IgD-negative memory B cell (primary cell): ENCODE results near the gene PRAC2. TPM values are rescaled to one million over a fixed set of nuclear protein-coding genes. Genes with fewer than 3 reads are reported as not detected.

ENCODE experiments used
- polyA plus RNA-seq: library from polyadenylated mRNA; unstranded; fragments of 300-500 nt; fragmentation: Illumina TruSeq; gene quantifications from one replicate; pipeline ENCODE4 v1.2.3, GENCODE V29; 2021

PRAC2 gene
- polyA plus RNA-seq, 1 donor from 2014 or later: not detected

Other genes with a start within 250 kb of the PRAC2 start
- not detected for gene HOXB1, start 192.2 kb upstream of the PRAC2 start, polyA plus RNA-seq
- gene HOXB2, start 178.1 kb upstream of the PRAC2 start, polyA plus RNA-seq: 0.94 TPM
- 0.14 TPM for gene HOXB4, start 144.8 kb upstream of the PRAC2 start, polyA plus RNA-seq
- gene HOXB3, start 132.9 kb upstream of the PRAC2 start, polyA plus RNA-seq: 0.34 TPM
- not detected for gene HOXB5, start 129.4 kb upstream of the PRAC2 start, polyA plus RNA-seq
- gene HOXB6, start 118.2 kb upstream of the PRAC2 start, polyA plus RNA-seq: not detected
- gene HOXB7, start 112.2 kb upstream of the PRAC2 start, polyA plus RNA-seq: not detected
- not detected for gene HOXB8, start 107.9 kb upstream of the PRAC2 start, polyA plus RNA-seq
- gene HOXB9, start 96.8 kb upstream of the PRAC2 start, polyA plus RNA-seq: not detected
- not detected for gene PRAC1, start 667 bp upstream of the PRAC2 start, polyA plus RNA-seq
- gene HOXB13, start 5.6 kb downstream of the PRAC2 start, polyA plus RNA-seq: not detected
- gene TTLL6, start 94.0 kb downstream of the PRAC2 start, polyA plus RNA-seq: not detected
- gene CALCOCO2, start 107.8 kb downstream of the PRAC2 start, polyA plus RNA-seq: 138 TPM
- 192 TPM for gene ATP5MC1, start 169.6 kb downstream of the PRAC2 start, polyA plus RNA-seq
- gene UBE2Z, start 185.2 kb downstream of the PRAC2 start, polyA plus RNA-seq: 58.1 TPM
- 108 TPM for gene SNF8, start 221.7 kb downstream of the PRAC2 start, polyA plus RNA-seq
- gene GIP, start 245.4 kb downstream of the PRAC2 start, polyA plus RNA-seq: not detected